Uterus (tissue), 2 donors: ENCODE data around the gene POLR2E.

Experiments used
- POLR2A ChIP-seq, 2 donors: fragments of 450-650 bp; IDR thresholded peaks; one replicate each; pipeline ENCODE4 v1.6.1; 2016; ENCODE audit warnings: antibody characterized with exemption in 2 of 2, mild to moderate bottlenecking in 1 of 2, moderate library complexity in 1 of 2
- TF ChIP-seq, protein P1 (sequence below), 4 experiments: fragments of 200-600 bp in 2 of 4; fragments of 450-650 bp in 2 of 4; sonication (generic) in 2 of 4; IDR thresholded peaks; one replicate each; pipeline ENCODE4 v1.5.1; 2016 to 2019; ENCODE audit warnings: antibody characterized with exemption in 4 of 4, mild to moderate bottlenecking in 2 of 4, moderate library complexity in 1 of 4

GRCh38 chr19:1068009-1069001 is 26.9 kb downstream of the POLR2E start:
- TF ChIP-seq, protein P1, sequence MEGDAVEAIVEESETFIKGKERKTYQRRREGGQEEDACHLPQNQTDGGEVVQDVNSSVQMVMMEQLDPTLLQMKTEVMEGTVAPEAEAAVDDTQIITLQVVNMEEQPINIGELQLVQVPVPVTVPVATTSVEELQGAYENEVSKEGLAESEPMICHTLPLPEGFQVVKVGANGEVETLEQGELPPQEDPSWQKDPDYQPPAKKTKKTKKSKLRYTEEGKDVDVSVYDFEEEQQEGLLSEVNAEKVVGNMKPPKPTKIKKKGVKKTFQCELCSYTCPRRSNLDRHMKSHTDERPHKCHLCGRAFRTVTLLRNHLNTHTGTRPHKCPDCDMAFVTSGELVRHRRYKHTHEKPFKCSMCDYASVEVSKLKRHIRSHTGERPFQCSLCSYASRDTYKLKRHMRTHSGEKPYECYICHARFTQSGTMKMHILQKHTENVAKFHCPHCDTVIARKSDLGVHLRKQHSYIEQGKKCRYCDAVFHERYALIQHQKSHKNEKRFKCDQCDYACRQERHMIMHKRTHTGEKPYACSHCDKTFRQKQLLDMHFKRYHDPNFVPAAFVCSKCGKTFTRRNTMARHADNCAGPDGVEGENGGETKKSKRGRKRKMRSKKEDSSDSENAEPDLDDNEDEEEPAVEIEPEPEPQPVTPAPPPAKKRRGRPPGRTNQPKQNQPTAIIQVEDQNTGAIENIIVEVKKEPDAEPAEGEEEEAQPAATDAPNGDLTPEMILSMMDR (IDR thresholded peaks at IDR 0.05) = no peak
- no peak for TF ChIP-seq POLR2A (IDR thresholded peaks at IDR 0.05)
